Loucy (cell line): ENCODE results near the gene SDC3.

Experiments used
- CTCF ChIP-seq: fragments of 200-600 bp; sonication (generic); conservative IDR thresholded peaks from 2 replicates; pipeline ENCODE4 v1.5.1; 2014; ENCODE audit warnings: mild to moderate bottlenecking, antibody characterized with exemption, low read length
- EZH2phosphoT487 ChIP-seq: fragments of 200-600 bp; IDR thresholded peaks from 2 replicates; pipeline ENCODE4 v1.6.1; 2018; ENCODE audit warnings: antibody characterized with exemption, mild to moderate bottlenecking, moderate library complexity, borderline replicate concordance

DNA sequence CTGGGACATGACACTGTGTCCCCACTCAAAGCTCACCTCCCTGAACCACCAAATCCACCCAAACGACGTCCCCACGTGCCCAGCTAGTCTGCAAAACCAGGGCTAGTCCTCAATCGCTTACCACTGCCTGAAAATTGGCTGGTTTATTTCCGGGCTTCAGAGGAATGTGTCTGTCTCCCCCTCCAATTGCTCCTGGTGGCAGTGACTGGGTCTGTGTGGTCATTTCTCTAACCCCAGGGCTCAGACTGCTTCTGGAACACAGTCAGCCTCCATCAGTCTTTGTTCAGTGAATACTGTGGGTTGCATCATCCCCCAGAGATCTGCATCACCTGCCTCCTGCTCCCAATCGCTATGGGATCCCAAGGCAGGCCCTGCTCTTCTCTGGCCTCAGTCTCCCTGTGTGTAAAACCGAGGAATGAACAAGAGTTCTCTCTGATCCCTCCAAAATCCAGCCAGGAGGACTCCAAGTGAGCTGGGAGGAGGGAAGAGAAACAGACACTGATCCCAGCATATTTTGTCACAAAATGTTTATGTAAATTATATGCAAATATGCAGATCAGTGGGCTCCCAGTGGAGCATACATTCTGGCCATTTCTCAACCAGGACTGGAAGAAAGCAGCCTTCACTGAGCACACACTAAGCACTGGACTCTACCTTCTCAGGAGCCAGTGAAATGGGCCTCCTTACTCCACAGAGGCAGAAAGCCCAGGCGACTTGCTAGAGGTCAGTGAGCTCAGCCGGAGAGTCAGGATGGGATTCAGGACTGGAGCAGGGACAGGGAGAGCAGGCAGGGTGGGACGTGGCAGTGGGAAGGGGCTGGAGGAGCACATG, 20.9 kb downstream of the SDC3 start:
- TF ChIP-seq CTCF (no peak), EZH2phosphoT487 (no peak)
